ENCODE measurements around the gene TUBB2B.
"Not testable (repeated sequence)": the region's sequence is repeated elsewhere in the genome, so short reads cannot be mapped to it uniquely, and the experiment has no call there.

TUBB2B gene

DNA sequence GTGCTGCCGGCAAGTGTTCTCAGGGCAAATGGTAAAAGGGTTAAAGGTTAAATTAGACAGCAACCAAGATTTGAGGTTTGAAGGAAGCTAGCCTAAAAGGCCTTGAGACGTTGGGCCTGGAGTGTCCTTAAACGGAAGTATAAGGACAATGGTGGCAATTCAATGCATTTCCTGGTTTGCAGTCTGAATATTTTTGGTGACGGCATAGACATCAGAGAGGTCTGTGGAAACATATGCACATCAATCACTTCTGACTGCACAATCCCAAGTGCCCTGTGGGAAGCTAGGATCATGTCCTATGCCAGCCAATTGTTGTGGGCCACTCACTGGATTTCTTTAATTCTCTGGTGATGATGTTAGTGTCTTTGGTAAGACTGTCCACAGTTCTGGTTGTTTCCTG, 44.4 kb downstream of the TUBB2B start:
- DNase-seq: no peak

DNA sequence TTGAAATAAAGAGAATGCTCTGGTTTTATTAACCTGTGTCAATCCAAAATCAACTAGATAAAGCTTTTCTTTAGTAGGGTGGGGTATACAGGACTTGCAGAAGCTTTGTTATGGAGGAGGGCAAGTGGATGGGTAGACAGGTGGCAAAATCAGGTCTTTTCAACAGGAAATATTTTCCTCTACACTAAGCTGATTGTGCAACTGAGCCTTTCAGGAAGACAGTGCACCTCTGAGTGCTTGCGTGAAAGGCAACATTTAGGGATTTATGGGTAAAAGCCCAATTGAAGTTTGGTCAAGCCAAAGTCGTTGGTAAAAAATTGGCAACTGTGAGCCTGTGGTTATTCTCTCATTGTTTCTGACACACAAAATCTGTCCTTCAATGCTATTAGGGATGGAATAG, 46.3 kb downstream of the TUBB2B start:
- no peak for DNase-seq

DNA sequence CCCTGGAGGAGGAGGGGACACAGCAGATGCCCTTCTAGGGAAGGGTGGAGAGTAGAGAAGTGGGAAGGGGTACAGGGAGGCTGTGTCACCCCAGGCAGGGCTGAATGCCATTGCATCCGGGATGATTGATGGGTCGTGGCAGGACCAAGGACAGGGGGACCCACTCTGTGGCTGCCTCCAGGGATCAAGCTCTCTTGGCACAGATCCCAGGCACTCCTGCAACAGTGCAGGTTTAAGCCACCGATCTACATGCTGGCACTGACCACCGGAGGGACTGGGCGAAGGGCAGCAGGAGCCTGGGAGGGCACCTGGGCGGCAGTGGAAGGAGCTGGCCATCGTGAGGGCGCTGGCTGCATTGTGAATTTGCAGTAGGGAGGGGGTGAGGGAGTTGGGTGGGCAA, 47.5 kb downstream of the TUBB2B start:
- DNase-seq: not testable (repeated sequence)

DNA sequence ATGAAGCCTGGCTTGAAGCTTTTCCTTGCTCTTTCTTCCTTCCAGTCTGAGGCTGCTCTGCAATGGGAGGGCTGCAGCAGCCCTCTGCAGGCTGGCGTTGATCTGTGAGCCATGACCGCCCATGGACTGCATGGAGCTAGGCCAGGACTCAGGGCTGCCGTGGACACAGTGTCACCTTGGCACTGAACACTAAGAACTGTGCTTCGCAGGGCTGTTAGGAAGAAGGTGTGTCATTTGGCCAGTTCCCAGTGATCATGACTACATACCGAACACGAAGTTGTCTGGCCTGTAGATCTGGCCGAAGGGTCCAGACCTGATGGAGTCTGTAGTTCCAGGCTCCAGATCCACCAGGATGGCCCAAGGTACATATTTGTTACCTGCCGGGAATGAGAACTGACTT, 48.8 kb downstream of the TUBB2B start:
- not testable (repeated sequence) for DNase-seq

DNA sequence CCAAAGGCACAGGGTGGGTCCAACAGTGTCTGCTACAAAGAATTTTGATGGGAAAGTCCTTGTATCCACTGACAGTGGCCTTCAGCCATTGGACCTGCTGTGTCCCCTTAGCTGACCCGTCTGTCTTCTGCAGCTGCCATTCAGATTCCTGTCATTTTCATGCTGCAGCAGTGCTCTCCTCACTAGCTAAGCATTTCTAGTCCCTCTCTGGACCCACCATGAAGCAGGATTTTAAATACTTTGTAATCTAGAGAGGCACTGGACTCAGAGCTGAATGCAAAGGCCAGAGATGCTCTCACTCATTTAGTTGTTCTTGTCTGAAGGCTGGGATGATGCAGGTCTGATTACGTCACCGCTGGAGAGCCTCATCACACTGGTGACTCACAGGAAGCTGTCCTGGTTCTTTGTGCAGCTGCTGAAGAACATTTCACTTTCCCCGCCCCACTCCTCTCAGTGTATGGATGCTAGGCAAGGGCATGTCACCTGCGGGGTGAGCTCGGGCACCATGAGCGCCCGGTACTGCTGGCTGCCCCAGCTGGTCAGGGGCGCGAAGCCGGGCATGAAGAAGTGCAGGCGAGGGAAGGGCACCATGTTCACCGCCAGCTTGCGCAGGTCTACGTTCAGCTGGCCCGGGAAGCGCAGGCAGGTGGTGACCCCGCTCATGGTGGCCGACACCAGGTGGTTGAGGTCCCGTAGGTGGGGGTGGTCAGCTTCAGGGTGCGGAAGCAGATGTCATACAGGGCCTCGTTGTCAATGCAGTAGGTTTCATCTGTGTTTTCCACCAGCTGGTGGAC, 50.7 kb downstream of the TUBB2B start:
- DNase-seq: no peak

DNA sequence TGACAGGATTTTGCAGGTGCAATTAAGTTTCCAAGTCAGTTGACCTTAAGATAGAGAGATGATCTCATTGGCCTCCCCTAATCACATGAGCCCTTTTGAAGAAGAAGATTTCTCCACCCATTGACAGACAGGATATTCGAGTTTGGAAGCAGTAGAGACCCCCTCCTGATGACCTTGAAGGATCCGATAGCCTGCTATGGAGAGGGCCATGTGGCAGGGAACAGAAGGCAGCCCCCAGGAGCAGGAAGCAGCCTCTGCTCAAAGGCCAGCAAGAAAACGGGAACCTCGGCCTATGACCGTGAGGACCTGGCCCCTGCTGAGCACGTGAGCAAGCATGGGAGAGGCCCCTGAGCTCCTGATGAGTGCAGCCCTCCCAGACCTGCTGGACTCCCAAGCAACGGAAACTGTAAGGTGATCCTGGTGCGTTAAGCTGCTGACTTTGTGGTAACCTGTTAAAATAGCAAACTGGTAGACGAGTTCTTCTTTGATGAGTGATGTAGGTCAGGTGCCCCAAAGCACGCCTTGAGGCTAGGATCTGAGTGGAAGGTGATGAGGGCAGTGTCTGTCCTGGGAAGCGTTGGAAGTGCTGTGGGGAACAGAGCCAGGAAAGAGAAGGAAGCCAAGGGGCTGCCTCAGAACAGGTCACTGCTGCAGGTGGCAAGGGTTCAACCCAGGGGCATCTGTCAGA, 51.6 kb downstream of the TUBB2B start:
- no peak for DNase-seq
